Measurements from ENCODE around the gene PLCG2. TPM values are rescaled to one million over a fixed set of nuclear protein-coding genes. Genes with fewer than 3 reads are reported as not detected.

Gene PLCG2
- total RNA-seq, 1 experiment from 2014 or later, result 6.0 TPM

- no peak overlapping the region; a peak in 1 of 7 replicates for H3K27ac Mint-ChIP-seq
- Histone ChIP-seq H3K4me2 (ENCODE audit: insufficient read depth, insufficient read length, low read length) (no peak overlapping the region), H3K27me3 (ENCODE audit: insufficient read depth, low read length) (no peaks in the 10 kb centered on the region), H3K14ac (ENCODE audit: insufficient read depth, low read length) (no peak overlapping the region), H2BK12ac (ENCODE audit: insufficient read length, low read depth, low read length) (no peak overlapping the region), H2BK5ac (ENCODE audit: insufficient read length, low read length) (no peak overlapping the region), H3K23me2 (ENCODE audit: insufficient read length, low read depth, low read length, poor library complexity, severe bottlenecking) (no peaks in the 10 kb centered on the region), H3T11ph (ENCODE audit: low read length) (no peak overlapping the region), H2BK120ac (ENCODE audit: low read depth, low read length, poor library complexity, severe bottlenecking) (no peak overlapping the region), H2BK20ac (ENCODE audit: low read depth, low read length, poor library complexity, severe bottlenecking) (no peak overlapping the region), H3K18ac (ENCODE audit: insufficient read length, low read depth, low read length) (no peak overlapping the region), H2AFZ (ENCODE audit: low read length) (no peak overlapping the region), H3K4ac (ENCODE audit: low read depth, low read length) (no peak overlapping the region), H3K27ac (ENCODE audit: insufficient read length, low read depth, low read length) (no peak overlapping the region), H4K91ac (ENCODE audit: insufficient read length, low read depth, low read length) (no peak overlapping the region), H2AK5ac (ENCODE audit: insufficient read length, low read length) (no peak overlapping the region), H3K79me2 (ENCODE audit: insufficient read depth, low read length) (no peaks in the 10 kb centered on the region), H3K9me3 (ENCODE audit: control insufficient read depth, low read depth, low read length) (no peaks in the 10 kb centered on the region), H4K8ac (replicated peaks; ENCODE audit: insufficient read length, low read depth, low read length) (no peak overlapping the region), H3K56ac (ENCODE audit: insufficient read length, low read depth, low read length) (no peak overlapping the region), H3K79me1 (ENCODE audit: insufficient read depth, low read depth, low read length, poor library complexity, severe bottlenecking) (no peaks in the 10 kb centered on the region), H2BK15ac (ENCODE audit: low read depth, low read length) (no peak overlapping the region), H3K4me1 (ENCODE audit: insufficient read depth, low read length) (no peaks in the 10 kb centered on the region; the same call in 1 of the 2 replicates), H3K9ac (ENCODE audit: extremely low read depth, insufficient read length, low read length) (no peak overlapping the region), H4K20me1 (ENCODE audit: control insufficient read depth, insufficient read depth, insufficient read length) (no peaks in the 10 kb centered on the region), H3K23ac (ENCODE audit: insufficient read length, low read depth, low read length) (no peak overlapping the region), H4K5ac (ENCODE audit: insufficient read length, low read depth, low read length) (no peak overlapping the region)
- H3K4me3 Mint-ChIP-seq, result no peak overlapping the region
- peaks cover 0 to 5% of the 10 kb centered on the region in 2 experiments; a peak in 2 of 4 replicates for H3K4me1 Mint-ChIP-seq
- no CpG with 5 or more reads among the region's 6 CpGs for WGBS (ENCODE audit: extremely low coverage, insufficient read length, low lambda C conversion rate)
- H3K36me3 Mint-ChIP-seq (ENCODE audit: insufficient read depth in 1 of 3, low read depth in 3 of 3), result peaks cover 0 to 3% (median 3%) of the 10 kb centered on the region in 3 experiments; a peak in 1 of 7 replicates
- TF ChIP-seq CTCF (conservative IDR thresholded peaks at IDR 0.05), result no peak
- H3K9me3 Mint-ChIP-seq, result no peaks in the 10 kb centered on the region; a peak in 1 of 5 replicates
- H3K27me3 Mint-ChIP-seq (ENCODE audit: low read depth), result no peaks in the 10 kb centered on the region; the same call in 1 of the 2 replicates
- no peak for DNase-seq
Measured at GRCh38 chr16:81891736-81892364, 112.8 kb downstream of the PLCG2 start.
